ENCODE measurements around the gene ZNF441.

DNA sequence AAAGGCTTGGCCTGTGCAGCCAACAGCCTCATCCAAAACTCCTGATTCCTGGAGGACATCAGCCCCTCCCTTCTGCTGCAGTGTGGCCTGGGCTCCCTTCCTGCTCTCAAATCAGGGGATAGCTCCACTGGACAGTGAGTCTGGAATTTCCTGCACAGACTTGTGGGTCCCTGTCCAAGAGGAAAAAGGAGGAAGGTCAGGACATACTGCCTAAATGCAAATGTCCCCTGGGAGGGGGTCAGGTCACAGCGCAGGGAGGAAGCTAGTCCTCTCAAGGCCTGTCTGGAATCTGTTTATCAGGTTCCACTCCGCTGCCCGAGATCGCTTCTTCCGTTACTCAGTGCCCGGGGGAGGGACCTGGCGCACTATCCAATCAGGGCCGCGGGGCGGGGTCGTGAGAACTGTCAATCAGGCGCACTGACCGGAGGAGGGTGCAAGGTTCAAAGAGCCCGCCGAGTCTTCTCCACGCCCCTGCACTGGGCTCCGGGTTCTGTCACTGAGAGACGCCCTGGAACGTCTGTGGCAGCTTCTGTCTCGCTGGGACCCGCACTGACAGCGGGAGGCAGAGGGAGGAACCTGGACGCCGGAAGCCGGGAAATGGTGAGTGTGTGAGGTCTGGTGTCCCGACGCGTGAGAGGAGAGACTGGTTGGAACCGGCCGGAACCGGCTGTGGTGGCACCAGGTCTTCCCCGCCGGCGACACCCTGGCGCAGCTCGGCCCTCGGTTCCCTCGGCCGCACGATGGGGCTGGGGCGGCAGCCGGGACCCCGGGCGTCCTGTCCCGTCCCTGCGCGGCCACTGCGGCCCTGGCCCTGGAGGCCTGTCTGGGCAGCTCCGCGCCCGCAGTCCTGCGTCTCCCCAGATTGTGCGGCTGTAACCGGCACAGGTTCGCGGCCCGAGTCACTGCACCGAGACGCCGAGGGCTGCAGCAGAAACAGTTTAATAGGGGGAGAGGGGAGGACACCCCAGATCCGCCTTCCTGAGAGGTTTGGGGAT lies at the start of gene ZNF441:
- TF ChIP-seq, protein P1, sequence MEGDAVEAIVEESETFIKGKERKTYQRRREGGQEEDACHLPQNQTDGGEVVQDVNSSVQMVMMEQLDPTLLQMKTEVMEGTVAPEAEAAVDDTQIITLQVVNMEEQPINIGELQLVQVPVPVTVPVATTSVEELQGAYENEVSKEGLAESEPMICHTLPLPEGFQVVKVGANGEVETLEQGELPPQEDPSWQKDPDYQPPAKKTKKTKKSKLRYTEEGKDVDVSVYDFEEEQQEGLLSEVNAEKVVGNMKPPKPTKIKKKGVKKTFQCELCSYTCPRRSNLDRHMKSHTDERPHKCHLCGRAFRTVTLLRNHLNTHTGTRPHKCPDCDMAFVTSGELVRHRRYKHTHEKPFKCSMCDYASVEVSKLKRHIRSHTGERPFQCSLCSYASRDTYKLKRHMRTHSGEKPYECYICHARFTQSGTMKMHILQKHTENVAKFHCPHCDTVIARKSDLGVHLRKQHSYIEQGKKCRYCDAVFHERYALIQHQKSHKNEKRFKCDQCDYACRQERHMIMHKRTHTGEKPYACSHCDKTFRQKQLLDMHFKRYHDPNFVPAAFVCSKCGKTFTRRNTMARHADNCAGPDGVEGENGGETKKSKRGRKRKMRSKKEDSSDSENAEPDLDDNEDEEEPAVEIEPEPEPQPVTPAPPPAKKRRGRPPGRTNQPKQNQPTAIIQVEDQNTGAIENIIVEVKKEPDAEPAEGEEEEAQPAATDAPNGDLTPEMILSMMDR (IDR thresholded peaks at IDR 0.05 in 2 of 3, conservative IDR thresholded peaks at IDR 0.05 in 1 of 3; ENCODE audit: control insufficient read depth in 2 of 3, extremely low read depth in 1 of 3, insufficient read depth in 1 of 3, low read depth in 3 of 3, low read length in 3 of 3): no peak
- peak; percentile 53; the same call in 1 of the 2 replicates for TF ChIP-seq LARP7 (IDR thresholded peaks at IDR 0.05)
